Measurements from ENCODE around the gene CLEC4F.

CLEC4F gene

GRCh38 chr2:70851704-70852103 is 31.3 kb upstream of the CLEC4F start:
- TF ChIP-seq CTCF (IDR thresholded peaks at IDR 0.05; ENCODE audit: low read depth, low read length), result no peak
- H3K4me3 ChIP-seq (ENCODE audit: low read depth, low read length), result no peak overlapping the region
- in situ Hi-C loops (cut with HindIII; ENCODE audit: low sequenced_read_pairs), result no loop called here
- DNase-seq (ENCODE audit: low read depth, low spot score), result no peak

DNA sequence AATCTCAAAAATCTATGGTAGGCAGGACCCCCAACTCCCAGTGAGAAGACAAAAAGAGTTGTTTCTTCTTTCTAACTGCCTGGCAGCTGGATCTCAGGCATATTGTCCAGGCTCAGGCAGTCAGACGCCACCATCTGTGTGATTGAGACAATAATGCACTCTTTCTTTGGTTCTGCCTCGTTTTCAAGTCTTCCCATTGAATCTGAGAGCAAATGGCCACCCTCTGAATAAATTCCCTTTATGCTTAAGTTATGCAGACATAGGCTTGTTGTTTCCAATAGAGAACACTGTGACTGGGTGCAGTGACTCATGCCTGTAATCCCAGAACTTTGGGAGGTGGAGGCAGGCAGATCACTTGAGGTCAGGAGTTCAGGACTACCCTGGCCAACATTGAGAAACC is 30.5 kb upstream of the CLEC4F start:
- in situ Hi-C loops (cut with HindIII; ENCODE audit: low sequenced_read_pairs), result no loop called here
- TF ChIP-seq CTCF (IDR thresholded peaks at IDR 0.05; ENCODE audit: low read depth, low read length), result no peak
- no peak overlapping the region for H3K4me3 ChIP-seq (ENCODE audit: low read depth, low read length)
- DNase-seq (ENCODE audit: low read depth, low spot score), result no peak

GRCh38 chr2:70842401-70842800 is 22.0 kb upstream of the CLEC4F start:
- H3K4me3 ChIP-seq (ENCODE audit: low read depth, low read length), result no peak overlapping the region
- in situ Hi-C loops (cut with HindIII; ENCODE audit: low sequenced_read_pairs), result no loop called here
- no peak for TF ChIP-seq CTCF (IDR thresholded peaks at IDR 0.05; ENCODE audit: low read depth, low read length)
- DNase-seq (ENCODE audit: low read depth, low spot score), result no peak

GRCh38 chr2:70837980-70838925 is 17.9 kb upstream of the CLEC4F start:
- in situ Hi-C loops (cut with HindIII; ENCODE audit: low sequenced_read_pairs), result no loop called here
- no peak for DNase-seq (ENCODE audit: low read depth, low spot score)

DNA sequence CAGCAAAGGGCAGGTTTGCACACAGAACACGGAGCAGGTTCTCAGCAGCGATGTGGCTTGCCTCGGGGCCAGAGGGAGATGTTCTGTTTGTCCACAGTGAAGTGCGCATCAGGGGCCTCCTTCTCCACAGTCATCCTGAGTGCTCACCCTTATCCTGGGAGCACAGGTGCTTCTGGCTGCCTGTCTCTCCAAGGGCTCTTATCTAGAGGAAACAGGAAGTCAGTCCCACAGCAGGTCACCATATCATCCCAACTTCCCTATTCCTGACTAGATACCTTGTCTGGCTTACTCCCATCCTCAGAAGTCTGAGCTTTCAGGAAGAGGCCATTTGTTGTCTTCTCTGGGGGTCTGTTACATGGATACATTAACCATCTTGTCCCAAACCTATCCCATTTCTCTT is 15.2 kb upstream of the CLEC4F start, which contains the start of gene CD207:
CD207 (minus strand) TSS at position 174 of the 400 bp plus-strand sequence; CDS start at position 134, 40 bp downstream.
- DNase-seq (ENCODE audit: low read depth, low spot score), result no peak
- TF ChIP-seq CTCF (IDR thresholded peaks at IDR 0.05; ENCODE audit: low read depth, low read length), result no peak
- no peak within 1 kb of the TSS for H3K4me3 ChIP-seq (ENCODE audit: low read depth, low read length)
- in situ Hi-C loops (cut with HindIII; ENCODE audit: low sequenced_read_pairs), result no loop called here

More at GRCh38 chr2:70837980-70838925, 17.9 kb upstream of the CLEC4F start:
- no peak overlapping the region for H3K4me3 ChIP-seq (ENCODE audit: low read depth, low read length)
- no peak for TF ChIP-seq CTCF (IDR thresholded peaks at IDR 0.05; ENCODE audit: low read depth, low read length)

GRCh38 chr2:70834881-70835280 is 14.5 kb upstream of the CLEC4F start:
- in situ Hi-C loops (cut with HindIII; ENCODE audit: low sequenced_read_pairs), result no loop called here
- no peak for TF ChIP-seq CTCF (IDR thresholded peaks at IDR 0.05; ENCODE audit: low read depth, low read length)
- no peak for DNase-seq (ENCODE audit: low read depth, low spot score)
- no peak overlapping the region for H3K4me3 ChIP-seq (ENCODE audit: low read depth, low read length)

Measured in astrocyte of the spinal cord (primary cell).